Measurements from ENCODE around the gene KBTBD3. TPM values are rescaled to one million over a fixed set of nuclear protein-coding genes. Genes with fewer than 3 reads are reported as not detected.
A peak's percentile ranks its signal among the peaks of the same experiment; 100 is the strongest.

The KBTBD3 gene, protein sequence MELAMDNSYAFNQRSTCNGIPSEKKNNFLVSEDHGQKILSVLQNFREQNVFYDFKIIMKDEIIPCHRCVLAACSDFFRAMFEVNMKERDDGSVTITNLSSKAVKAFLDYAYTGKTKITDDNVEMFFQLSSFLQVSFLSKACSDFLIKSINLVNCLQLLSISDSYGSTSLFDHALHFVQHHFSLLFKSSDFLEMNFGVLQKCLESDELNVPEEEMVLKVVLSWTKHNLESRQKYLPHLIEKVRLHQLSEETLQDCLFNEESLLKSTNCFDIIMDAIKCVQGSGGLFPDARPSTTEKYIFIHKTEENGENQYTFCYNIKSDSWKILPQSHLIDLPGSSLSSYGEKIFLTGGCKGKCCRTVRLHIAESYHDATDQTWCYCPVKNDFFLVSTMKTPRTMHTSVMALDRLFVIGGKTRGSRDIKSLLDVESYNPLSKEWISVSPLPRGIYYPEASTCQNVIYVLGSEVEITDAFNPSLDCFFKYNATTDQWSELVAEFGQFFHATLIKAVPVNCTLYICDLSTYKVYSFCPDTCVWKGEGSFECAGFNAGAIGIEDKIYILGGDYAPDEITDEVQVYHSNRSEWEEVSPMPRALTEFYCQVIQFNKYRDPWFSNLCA
- 4.9 and 12.4 TPM in 2 replicates for total RNA-seq
- 2.2 and 2.5 TPM in 2 replicates for polyA plus RNA-seq
- 2.9 and 3.7 TPM in 2 replicates for polyA plus RNA-seq (2012)
- polyA minus RNA-seq (ENCODE audit: low replicate concordance) = 7.9 TPM in 1 of 2 replicates, not detected in the other

DNA sequence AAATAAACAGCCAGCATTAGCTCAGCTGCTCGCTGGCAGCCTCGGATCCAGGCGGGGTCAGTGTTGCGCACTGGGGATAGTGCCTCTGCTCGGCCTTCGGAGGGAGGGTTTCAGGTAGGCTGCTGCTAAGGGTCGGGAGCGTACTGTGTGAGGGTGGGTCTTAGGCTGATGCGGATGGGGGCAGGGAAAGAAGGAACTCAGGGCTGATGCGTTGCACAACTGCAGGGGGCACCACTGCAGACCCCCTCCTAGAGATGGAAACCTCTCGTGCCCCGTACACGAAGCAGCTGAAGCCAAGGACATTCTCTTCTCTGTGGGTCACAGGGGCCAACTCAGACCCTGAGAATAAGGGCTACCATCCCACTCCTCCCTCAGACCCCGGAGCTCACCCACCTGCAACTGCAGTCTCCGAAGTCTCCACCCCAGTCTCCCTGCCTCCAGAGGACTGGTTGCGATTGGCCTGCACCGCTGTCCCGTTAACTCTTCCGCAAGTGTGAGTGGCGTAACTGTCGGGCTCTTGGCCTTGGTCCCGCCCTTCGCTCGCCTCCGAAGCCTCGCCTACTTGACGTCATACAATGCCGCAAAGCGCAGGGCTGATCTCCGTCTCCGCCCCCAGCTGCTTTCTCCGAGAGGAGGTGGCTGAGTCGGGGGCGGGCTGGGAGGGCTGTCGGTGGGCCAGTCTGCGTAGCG lies at the start of gene KBTBD3:
Gene KBTBD3, minus strand, starts transcription at position 429 of the 690 bp plus-strand sequence. CDS start 18,250 bp downstream, outside the sequence.
- H3K9me3 ChIP-seq (ENCODE audit: control insufficient read depth, insufficient read depth, low read depth, low read length) = no peaks in the 10 kb centered on the region
- H3K4me2 ChIP-seq (ENCODE audit: extremely low read depth, insufficient read depth, low read length) = peak within 1 kb of the TSS; percentile 97
- peak; percentile 99 to 100 for DNase-seq (ENCODE audit: low read depth in 2 of 2)
- H3K9ac ChIP-seq (ENCODE audit: insufficient read depth, low read length) = peak within 1 kb of the TSS; percentile 98
- H3K4me3 ChIP-seq (replicated peaks in 1 of 4; ENCODE audit: control extremely low read depth in 1 of 4, insufficient read depth in 1 of 4, low read depth in 3 of 4, low read length in 4 of 4) = peak within 1 kb of the TSS; percentile 58 to 96 (median 84)
- H3K36me3 ChIP-seq (ENCODE audit: control insufficient read depth, insufficient read depth, low read length) = peaks cover 4% of the 10 kb centered on the region
- no peaks in the 10 kb centered on the region for H3K4me1 ChIP-seq (ENCODE audit: control insufficient read depth, extremely low read depth, insufficient read depth, low read length)
- H2AFZ ChIP-seq (ENCODE audit: low read length) = peak within 1 kb of the TSS; percentile 95
- no peak for TF ChIP-seq EZH2 (IDR thresholded peaks at IDR 0.05; ENCODE audit: low read length, missing control alignments)
- TF ChIP-seq, protein P1, sequence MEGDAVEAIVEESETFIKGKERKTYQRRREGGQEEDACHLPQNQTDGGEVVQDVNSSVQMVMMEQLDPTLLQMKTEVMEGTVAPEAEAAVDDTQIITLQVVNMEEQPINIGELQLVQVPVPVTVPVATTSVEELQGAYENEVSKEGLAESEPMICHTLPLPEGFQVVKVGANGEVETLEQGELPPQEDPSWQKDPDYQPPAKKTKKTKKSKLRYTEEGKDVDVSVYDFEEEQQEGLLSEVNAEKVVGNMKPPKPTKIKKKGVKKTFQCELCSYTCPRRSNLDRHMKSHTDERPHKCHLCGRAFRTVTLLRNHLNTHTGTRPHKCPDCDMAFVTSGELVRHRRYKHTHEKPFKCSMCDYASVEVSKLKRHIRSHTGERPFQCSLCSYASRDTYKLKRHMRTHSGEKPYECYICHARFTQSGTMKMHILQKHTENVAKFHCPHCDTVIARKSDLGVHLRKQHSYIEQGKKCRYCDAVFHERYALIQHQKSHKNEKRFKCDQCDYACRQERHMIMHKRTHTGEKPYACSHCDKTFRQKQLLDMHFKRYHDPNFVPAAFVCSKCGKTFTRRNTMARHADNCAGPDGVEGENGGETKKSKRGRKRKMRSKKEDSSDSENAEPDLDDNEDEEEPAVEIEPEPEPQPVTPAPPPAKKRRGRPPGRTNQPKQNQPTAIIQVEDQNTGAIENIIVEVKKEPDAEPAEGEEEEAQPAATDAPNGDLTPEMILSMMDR (conservative IDR thresholded peaks at IDR 0.05 in 1 of 2, IDR thresholded peaks at IDR 0.05 in 1 of 2; ENCODE audit: low read depth in 1 of 2, low read length in 2 of 2) = peak; percentile 32 to 44
- no peaks in the 10 kb centered on the region for H3K27me3 ChIP-seq (ENCODE audit: control insufficient read depth, insufficient read depth, low read length)
- peaks cover 25% of the 10 kb centered on the region for H3K79me2 ChIP-seq (ENCODE audit: control insufficient read depth, insufficient read depth, low read length)
- peak within 1 kb of the TSS; percentile 92 for H3K27ac ChIP-seq (ENCODE audit: insufficient read depth, low read length)
- H4K20me1 ChIP-seq (ENCODE audit: control insufficient read depth, extremely low read depth, insufficient read depth, low read length) = no peaks in the 10 kb centered on the region

DNA sequence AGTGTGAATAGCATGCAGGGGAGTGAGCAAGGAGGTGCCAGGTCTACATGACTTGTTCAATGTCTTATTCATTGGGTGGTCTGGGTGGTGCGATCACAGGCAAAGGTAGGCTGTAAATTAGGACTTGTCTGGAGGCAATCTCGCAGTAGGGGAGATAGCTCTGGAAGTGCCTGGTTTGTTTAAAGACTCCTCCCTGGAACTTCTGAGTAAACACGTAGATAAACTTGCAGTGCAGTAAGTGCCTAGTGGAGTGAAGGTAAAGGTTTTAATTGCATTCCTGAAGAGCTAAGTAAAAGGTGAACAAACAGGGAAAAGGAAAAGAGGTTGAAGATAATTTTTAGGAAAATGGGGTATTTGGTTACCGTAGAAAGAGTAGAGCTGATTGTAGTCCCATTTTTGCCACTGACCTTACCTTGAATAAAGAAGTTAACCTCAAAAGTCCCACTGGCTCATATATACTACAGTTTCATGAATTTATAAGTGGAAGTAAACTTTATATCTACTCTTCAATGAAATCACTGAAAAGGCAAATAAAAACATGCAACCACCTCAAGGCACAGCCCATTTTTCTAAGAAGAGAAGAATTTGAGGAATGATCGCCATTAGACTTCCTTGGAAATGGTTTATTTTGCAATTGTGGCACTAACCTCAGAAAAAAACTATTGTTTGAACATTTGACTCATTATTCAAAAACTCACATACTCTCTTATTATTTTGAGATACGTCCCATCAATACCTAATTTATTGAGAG lies 44.6 kb upstream of the KBTBD3 start:
- DNase-seq (ENCODE audit: low read depth in 2 of 2) = no peak
- H3K9me3 ChIP-seq (ENCODE audit: control insufficient read depth, insufficient read depth, low read depth, low read length) = no peaks in the 10 kb centered on the region
- H3K27me3 ChIP-seq (ENCODE audit: control insufficient read depth, insufficient read depth, low read length) = no peaks in the 10 kb centered on the region
- no peak overlapping the region for H2AFZ ChIP-seq (ENCODE audit: low read length)
- H3K9ac ChIP-seq (ENCODE audit: insufficient read depth, low read length) = no peak overlapping the region
- H4K20me1 ChIP-seq (ENCODE audit: control insufficient read depth, extremely low read depth, insufficient read depth, low read length) = no peaks in the 10 kb centered on the region
- no peak overlapping the region for H3K27ac ChIP-seq (ENCODE audit: insufficient read depth, low read length)
- H3K79me2 ChIP-seq (ENCODE audit: control insufficient read depth, insufficient read depth, low read length) = no peaks in the 10 kb centered on the region
- H3K4me2 ChIP-seq (ENCODE audit: extremely low read depth, insufficient read depth, low read length) = no peak overlapping the region
- no peaks in the 10 kb centered on the region for H3K4me1 ChIP-seq (ENCODE audit: control insufficient read depth, extremely low read depth, insufficient read depth, low read length)
- H3K4me3 ChIP-seq (replicated peaks in 1 of 4; ENCODE audit: control extremely low read depth in 1 of 4, insufficient read depth in 1 of 4, low read depth in 3 of 4, low read length in 4 of 4) = no peak overlapping the region
- TF ChIP-seq, protein P1 (conservative IDR thresholded peaks at IDR 0.05 in 1 of 2, IDR thresholded peaks at IDR 0.05 in 1 of 2; ENCODE audit: low read depth in 1 of 2, low read length in 2 of 2) = no peak
- no peak for TF ChIP-seq EZH2 (IDR thresholded peaks at IDR 0.05; ENCODE audit: low read length, missing control alignments)
- no peaks in the 10 kb centered on the region for H3K36me3 ChIP-seq (ENCODE audit: control insufficient read depth, insufficient read depth, low read length)
